H9 (cell line): ENCODE results near the gene DCAF8. TPM values are rescaled to one million over a fixed set of nuclear protein-coding genes. Genes with fewer than 3 reads are reported as not detected.
A peak's percentile ranks its signal among the peaks of the same experiment; 100 is the strongest.

ENCODE experiments used
- DNase-seq: peaks from one replicate; pipeline ENCODE4 v3.0.0-alpha.2; 2017
- H2AFZ ChIP-seq: one replicate; pipeline ENCODE4 v1.6.1; 2013; ENCODE audit warnings: mild to moderate bottlenecking, low read length, control low read depth, moderate library complexity
- H2AK5ac ChIP-seq: 2 replicates; pipeline ENCODE4 v1.6.1; 2013; ENCODE audit warnings: low read length, control low read depth, mixed read lengths; ENCODE audit not compliant: insufficient read length
- H2BK120ac ChIP-seq: one replicate; pipeline ENCODE4 v1.6.1; 2013; ENCODE audit warnings: low read depth, mild to moderate bottlenecking, low read length, control low read depth, inconsistent platforms; ENCODE audit not compliant: poor library complexity, severe bottlenecking
- H2BK12ac ChIP-seq: 2 replicates; pipeline ENCODE4 v1.6.1; 2013; ENCODE audit warnings: low read length, control low read depth, mixed read lengths, low read depth; ENCODE audit not compliant: insufficient read length
- H2BK15ac ChIP-seq: 2 replicates; pipeline ENCODE4 v1.6.1; 2013; ENCODE audit warnings: low read depth, low read length, control low read depth
- H2BK20ac ChIP-seq: one replicate; pipeline ENCODE4 v1.6.1; 2013; ENCODE audit warnings: low read depth, mild to moderate bottlenecking, low read length, control low read depth, inconsistent platforms; ENCODE audit not compliant: poor library complexity, severe bottlenecking
- H2BK5ac ChIP-seq: 2 replicates; pipeline ENCODE4 v1.6.1; 2013; ENCODE audit warnings: low read length, control low read depth, mixed read lengths; ENCODE audit not compliant: insufficient read length
- H3K14ac ChIP-seq: 2 replicates; pipeline ENCODE4 v1.6.1; 2013; ENCODE audit warnings: low read length, control low read depth; ENCODE audit not compliant: insufficient read depth
- H3K18ac ChIP-seq: 2 replicates; pipeline ENCODE4 v1.6.1; 2013; ENCODE audit warnings: low read depth, mild to moderate bottlenecking, mixed read lengths, low read length, control low read depth; ENCODE audit not compliant: insufficient read length
- H3K23ac ChIP-seq: 2 replicates; pipeline ENCODE4 v1.6.1; 2013; ENCODE audit warnings: low read length, control low read depth, mixed read lengths, low read depth; ENCODE audit not compliant: insufficient read length
- H3K23me2 ChIP-seq: 2 replicates; pipeline ENCODE4 v1.6.1; 2013; ENCODE audit warnings: low read depth, mild to moderate bottlenecking, mixed read lengths, low read length, control low read depth; ENCODE audit not compliant: insufficient read length, poor library complexity, severe bottlenecking
- H3K27ac ChIP-seq: 2 replicates; pipeline ENCODE4 v1.5.1; 2013; ENCODE audit warnings: low read length, control low read depth, mixed read lengths, low read depth; ENCODE audit not compliant: insufficient read length
- H3K27me3 ChIP-seq: 2 replicates; pipeline ENCODE4 v1.6.1; 2013; ENCODE audit warnings: low read length, control low read depth, inconsistent platforms; ENCODE audit not compliant: insufficient read depth
- H3K4ac ChIP-seq: 2 replicates; pipeline ENCODE4 v1.6.1; 2013; ENCODE audit warnings: low read depth, mild to moderate bottlenecking, control low read depth, inconsistent platforms, low read length, moderate library complexity
- H3K4me1 ChIP-seq: 2 replicates; pipeline ENCODE4 v1.6.1; 2013; ENCODE audit warnings: low read length, control low read depth, inconsistent platforms; ENCODE audit not compliant: insufficient read depth
- H3K4me2 ChIP-seq: 2 replicates; pipeline ENCODE4 v1.6.1; 2013; ENCODE audit warnings: low read length, control low read depth, mixed read lengths; ENCODE audit not compliant: insufficient read length, insufficient read depth
- H3K56ac ChIP-seq: 2 replicates; pipeline ENCODE4 v1.6.1; 2013; ENCODE audit warnings: low read depth, mild to moderate bottlenecking, mixed read lengths, low read length, control low read depth; ENCODE audit not compliant: insufficient read length
- H3K79me1 ChIP-seq: 2 replicates; pipeline ENCODE4 v1.6.1; 2013; ENCODE audit warnings: low read depth, mild to moderate bottlenecking, moderate library complexity, low read length, control low read depth, inconsistent platforms; ENCODE audit not compliant: insufficient read depth, poor library complexity, severe bottlenecking
- H3K79me2 ChIP-seq: 2 replicates; pipeline ENCODE4 v1.6.1; 2013; ENCODE audit warnings: low read length, control low read depth, inconsistent platforms; ENCODE audit not compliant: insufficient read depth
- H3K9ac ChIP-seq: 2 replicates; pipeline ENCODE4 v1.6.1; 2013; ENCODE audit warnings: low read length, control low read depth, mixed read lengths; ENCODE audit not compliant: insufficient read length; ENCODE audit errors: extremely low read depth
- H3K9me3 ChIP-seq: one replicate; pipeline ENCODE4 v1.6.1; 2013; ENCODE audit warnings: low read depth, low read length, inconsistent platforms; ENCODE audit not compliant: control insufficient read depth
- H3T11ph ChIP-seq: one replicate; pipeline ENCODE4 v1.6.1; 2013; ENCODE audit warnings: mild to moderate bottlenecking, low read length, control low read depth, inconsistent platforms
- H4K20me1 ChIP-seq: one replicate; pipeline ENCODE4 v1.6.1; 2013; ENCODE audit not compliant: control insufficient read depth, insufficient read length, insufficient read depth
- H4K5ac ChIP-seq: 2 replicates; pipeline ENCODE4 v1.6.1; 2013; ENCODE audit warnings: low read depth, mild to moderate bottlenecking, mixed read lengths, low read length, control low read depth; ENCODE audit not compliant: insufficient read length
- H4K8ac ChIP-seq: replicated peaks from 2 replicates; pipeline ENCODE4 v1.6.1; 2013; ENCODE audit warnings: low read length, control low read depth, mixed read lengths, low read depth; ENCODE audit not compliant: insufficient read length
- H4K91ac ChIP-seq: 2 replicates; pipeline ENCODE4 v1.6.1; 2013; ENCODE audit warnings: low read depth, mild to moderate bottlenecking, moderate library complexity, mixed read lengths, low read length, control low read depth; ENCODE audit not compliant: insufficient read length
- H3K27ac Mint-ChIP-seq, 3 experiments: 2 replicates in 2 of 3; 3 replicates in 1 of 3; pipeline ENCODE4 v1.8.0; 2020 to 2021; ENCODE audit warnings: mixed read lengths in 3 of 3, mild to moderate bottlenecking in 1 of 3, moderate library complexity in 1 of 3
- H3K27me3 Mint-ChIP-seq: 2 replicates; pipeline ENCODE4 v1.8.0; 2021; ENCODE audit warnings: low read depth, mild to moderate bottlenecking, moderate library complexity, mixed read lengths
- H3K36me3 Mint-ChIP-seq, 3 experiments: 2 replicates in 2 of 3; 3 replicates in 1 of 3; pipeline ENCODE4 v1.8.0; 2020 to 2021; ENCODE audit warnings: low read depth in 3 of 3, mixed read lengths in 3 of 3; ENCODE audit not compliant: insufficient read depth in 1 of 3
- H3K4me1 Mint-ChIP-seq, 2 experiments: 2 replicates each; pipeline ENCODE4 v1.8.0; 2020; ENCODE audit warnings: mixed read lengths in 2 of 2
- H3K4me3 Mint-ChIP-seq, 2 experiments: 2 replicates in 1 of 2; 3 replicates in 1 of 2; pipeline ENCODE4 v1.8.0; 2020 to 2021; ENCODE audit warnings: mild to moderate bottlenecking in 2 of 2, mixed read lengths in 2 of 2, moderate library complexity in 1 of 2
- H3K9me3 Mint-ChIP-seq, 2 experiments: 2 replicates in 1 of 2; 3 replicates in 1 of 2; pipeline ENCODE4 v1.8.0; 2020; ENCODE audit warnings: mild to moderate bottlenecking in 2 of 2, mixed read lengths in 2 of 2, moderate library complexity in 1 of 2
- CTCF ChIP-seq: fragments of 200-600 bp; sonication (generic); conservative IDR thresholded peaks from 3 replicates; pipeline ENCODE4 v1.8.0; 2021; ENCODE audit warnings: antibody characterized with exemption, mild to moderate bottlenecking
- WGBS: extraction: QIAGEN DNeasy Blood & Tissue Kit; methylation state at CpG from one replicate; pipeline ENCODE4 v1.1.7; 2013; ENCODE audit warnings: missing lambda C conversion rate, low lambda C conversion rate, mixed read lengths; ENCODE audit not compliant: insufficient read length; ENCODE audit errors: extremely low coverage; 5-methylcytosine and 5-hydroxymethylcytosine counted together
- total RNA-seq: library from RNA; stranded (reverse); gene quantifications from 2 replicates; pipeline ENCODE4 v1.2.1, GENCODE V29; 2021

Gene DCAF8
- total RNA-seq, 1 experiment from 2014 or later, result 106 TPM

GRCh38 chr1:160171354-160171753 is 91.0 kb downstream of the DCAF8 start:
- no peak overlapping the region for H2BK20ac ChIP-seq
- H3K27me3 ChIP-seq, result no peaks in the 10 kb centered on the region
- peak overlapping the region; percentile 78 for H2BK12ac ChIP-seq
- no peak overlapping the region for H3K23ac ChIP-seq
- H3K23me2 ChIP-seq, result no peaks in the 10 kb centered on the region
- Mint-ChIP-seq H3K27ac (peak overlapping the region in 2 of 3 experiments; percentile 45 to 47; a peak in 4 of 7 replicates), H3K27me3 (peaks cover 61% of the 10 kb centered on the region), H3K36me3 (peaks cover 0 to 3% (median 0%) of the 10 kb centered on the region in 3 experiments; a peak in 1 of 7 replicates), H3K9me3 (no peaks in the 10 kb centered on the region; a peak in 1 of 5 replicates), H3K4me1 (peaks cover 53 to 55% of the 10 kb centered on the region in 2 experiments), H3K4me3 (no peak overlapping the region; a peak in 2 of 5 replicates)
- H3K4me1 ChIP-seq, result peaks cover 26% of the 10 kb centered on the region
- no peak overlapping the region for H4K8ac ChIP-seq
- H3K79me1 ChIP-seq, result no peaks in the 10 kb centered on the region
- no peaks in the 10 kb centered on the region for H3K79me2 ChIP-seq
- no peak overlapping the region for H3K9ac ChIP-seq
- no peak overlapping the region for H3T11ph ChIP-seq
- no peak overlapping the region for H3K4ac ChIP-seq
- WGBS, result no CpG with 5 or more reads among the region's 4 CpGs
- no peak overlapping the region for H2AFZ ChIP-seq
- H2BK5ac ChIP-seq, result no peak overlapping the region
- H2BK15ac ChIP-seq, result no peak overlapping the region
- H3K27ac ChIP-seq, result no peak overlapping the region
- no peak for TF ChIP-seq CTCF
- H3K18ac ChIP-seq, result no peak overlapping the region
- H3K9me3 ChIP-seq, result no peaks in the 10 kb centered on the region
- H2AK5ac ChIP-seq, result no peak overlapping the region
- H3K14ac ChIP-seq, result no peak overlapping the region
- H2BK120ac ChIP-seq, result no peak overlapping the region
- no peak overlapping the region for H4K5ac ChIP-seq
- no peak overlapping the region for H3K4me2 ChIP-seq
- H4K91ac ChIP-seq, result no peak overlapping the region
- no peak overlapping the region for H3K56ac ChIP-seq
- DNase-seq, result no peak
- no peaks in the 10 kb centered on the region for H4K20me1 ChIP-seq
